B cell (primary cell): ENCODE data around the gene SDF2L1. TPM values are rescaled to one million over a fixed set of nuclear protein-coding genes. Genes with fewer than 3 reads are reported as not detected.
A peak's percentile ranks its signal among the peaks of the same experiment; 100 is the strongest.

Experiments used
- ATAC-seq: fragments of 200-7000 bp; cut with Tn5 transposase; one replicate; pipeline ENCODE4 v1.10.0; 2021; ENCODE audit warnings: low read depth, mild to moderate bottlenecking, moderate number of reproducible peaks, moderate library complexity
- CTCF ChIA-PET: fragments of 350-600 bp; sonication (Branson Sonifier 250); formaldehyde crosslinking; loops from one replicate; lab custom pipeline; 2021; ENCODE audit warnings: antibody characterized with exemption, inconsistent platforms; lab: Charles Lee
- POLR2A ChIA-PET: fragments of 350-600 bp; sonication (Branson Sonifier 250); formaldehyde crosslinking; loops from one replicate; lab custom pipeline; 2021; ENCODE audit warnings: antibody characterized with exemption; lab: Charles Lee
- DNase-seq: peaks from one replicate; pipeline ENCODE4 v3.0.0; 2013
- H2AFZ ChIP-seq: 2 replicates; pipeline ENCODE4 v1.6.1; 2012; ENCODE audit warnings: mild to moderate bottlenecking, low read depth, low read length; ENCODE audit not compliant: insufficient read depth, poor library complexity, severe bottlenecking
- H3K27ac ChIP-seq, 2 donors: 1 replicate in 1 of 2; 2 replicates in 1 of 2; pipeline ENCODE4 v1.5.1; 2012 to 2013; ENCODE audit warnings: low read length in 2 of 2, mild to moderate bottlenecking in 2 of 2, moderate library complexity in 1 of 2
- H3K27me3 ChIP-seq, 4 experiments: fragments of 200-600 bp in 1 of 4; sonication (generic) in 1 of 4; replicated peaks in 1 of 4; 1 replicate in 2 of 4; 2 replicates in 2 of 4; pipeline versions ENCODE4 v1.6.1 to v1.7.0; 2013 to 2016; ENCODE audit warnings: low read length in 3 of 4, mild to moderate bottlenecking in 2 of 4, mixed read lengths in 1 of 4, moderate library complexity in 1 of 4; ENCODE audit not compliant: insufficient read depth in 4 of 4, control insufficient read depth in 3 of 4; ENCODE audit errors: control extremely low read depth in 1 of 4
- H3K36me3 ChIP-seq, 2 experiments: replicated peaks in 1 of 2; 1 replicate in 1 of 2; 2 replicates in 1 of 2; pipeline versions ENCODE4 v1.6.1 to v1.7.1; 2013; ENCODE audit warnings: low read length in 1 of 2; ENCODE audit not compliant: insufficient read depth in 2 of 2, control insufficient read depth in 1 of 2; ENCODE audit errors: control extremely low read depth in 1 of 2, extremely low read depth in 1 of 2
- H3K4me1 ChIP-seq, 2 donors: fragments of 200-600 bp in 1 of 2; sonication (generic) in 1 of 2; 1 replicate in 1 of 2; 2 replicates in 1 of 2; pipeline versions ENCODE4 v1.5.1 to v1.6.1; 2013 to 2017; ENCODE audit warnings: low read length in 2 of 2; ENCODE audit not compliant: control insufficient read depth in 2 of 2, insufficient read depth in 2 of 2
- H3K4me2 ChIP-seq: replicated peaks from 2 replicates; pipeline ENCODE3; 2012; ENCODE audit warnings: mild to moderate bottlenecking, low read depth, low read length; ENCODE audit not compliant: poor library complexity, severe bottlenecking
- H3K4me3 ChIP-seq, 5 experiments: fragments of 200-600 bp in 1 of 5; sonication (generic) in 1 of 5; 1 replicate in 3 of 5; 2 replicates in 2 of 5; pipeline versions ENCODE4 v1.5.1 to v1.7.0; 2011 to 2016; ENCODE audit warnings: low read length in 4 of 5, mild to moderate bottlenecking in 4 of 5, low read depth in 2 of 5, control low read depth in 1 of 5, moderate library complexity in 1 of 5; ENCODE audit not compliant: insufficient read depth in 1 of 5; ENCODE audit errors: control extremely low read depth in 1 of 5, extremely low read depth in 1 of 5
- H3K79me2 ChIP-seq: fragments of 200-600 bp; sonication (generic); one replicate; pipeline ENCODE4 v1.6.0; 2016; ENCODE audit warnings: low read length; ENCODE audit not compliant: control insufficient read depth, insufficient read depth
- H3K9ac ChIP-seq: fragments of 200-600 bp; sonication (generic); 2 replicates; pipeline ENCODE4 v1.6.1; 2017; ENCODE audit warnings: mild to moderate bottlenecking, low read length, moderate library complexity
- H3K9me3 ChIP-seq, 3 donors: one replicate each; pipeline versions ENCODE4 v1.6.1 to v1.7.1; 2013; ENCODE audit warnings: low read length in 2 of 3; ENCODE audit not compliant: control insufficient read depth in 2 of 3, insufficient read depth in 1 of 3; ENCODE audit errors: control extremely low read depth in 1 of 3
- H4K20me1 ChIP-seq: 2 replicates; pipeline ENCODE4 v1.6.0; 2012; ENCODE audit warnings: mild to moderate bottlenecking, low read length; ENCODE audit not compliant: insufficient read depth, control insufficient read depth, poor library complexity, severe bottlenecking
- H3K27ac Mint-ChIP-seq: one replicate; pipeline ENCODE4 v1.8.0; 2021; ENCODE audit warnings: mixed read lengths
- H3K27me3 Mint-ChIP-seq: one replicate; pipeline ENCODE4 v1.8.0; 2021; ENCODE audit warnings: mixed read lengths
- H3K4me1 Mint-ChIP-seq: one replicate; pipeline ENCODE4 v1.8.0; 2021; ENCODE audit warnings: mixed read lengths
- H3K4me3 Mint-ChIP-seq: one replicate; pipeline ENCODE4 v1.8.0; 2021; ENCODE audit warnings: mixed read lengths
- H3K9me3 Mint-ChIP-seq: one replicate; pipeline ENCODE4 v1.8.0; 2022; ENCODE audit warnings: mixed read lengths; ENCODE audit not compliant: insufficient read depth
- CTCF ChIP-seq: fragments of 200-600 bp; IDR thresholded peaks from one replicate; pipeline ENCODE4 v1.8.0; 2022; ENCODE audit warnings: antibody characterized with exemption, mild to moderate bottlenecking
- EZH2 ChIP-seq: IDR thresholded peaks from 2 replicates; pipeline ENCODE4 v1.6.1; 2012; ENCODE audit warnings: borderline replicate concordance, low read depth, mild to moderate bottlenecking, moderate library complexity, low read length; ENCODE audit not compliant: insufficient read depth, poor library complexity, severe bottlenecking
- WGBS: methylation state at CpG from one replicate; pipeline ENCODE4 v1.1.5; 2013; ENCODE audit warnings: missing lambda C conversion rate; ENCODE audit not compliant: insufficient coverage; 5-methylcytosine and 5-hydroxymethylcytosine counted together
- intact Hi-C: fragments of 100-400 bp; cut with micrococcal nuclease; formaldehyde crosslinking; loops from one replicate; pipeline ENCODE4 v1.10.0; 2022
- polyA plus RNA-seq: library from polyadenylated mRNA; depleted of rRNA; stranded (reverse); fragments of >200 nt; gene quantifications from 2 replicates; pipeline ENCODE4 v1.2.3, GENCODE V29; 2012
- total RNA-seq, 2 donors: library from RNA; stranded (reverse); fragments of 120-200 nt in 1 of 2; gene quantifications; 1 replicate in 1 of 2; 2 replicates in 1 of 2; pipeline versions ENCODE4 v1.2.3 to v1.2.4, GENCODE V29; 2013 to 2022

The SDF2L1 gene
- total and polyA plus RNA-seq, 2 donors (not counting 1 experiment from before 2014, with no cell fraction given): 15.2 to 23.5 TPM

GRCh38 chr22:21659864-21660525, 17.9 kb downstream of the SDF2L1 start:
- Mint-ChIP-seq H3K9me3 (no peaks in the 10 kb centered on the region), H3K27ac (peak overlapping the region; percentile 43), H3K4me3 (peak overlapping the region; percentile 26), H3K4me1 (peaks cover 12% of the 10 kb centered on the region), H3K27me3 (no peaks in the 10 kb centered on the region)
- no peaks in the 10 kb centered on the region for H3K79me2 ChIP-seq
- H3K27ac ChIP-seq: no peak overlapping the region
- WGBS: 83% methylated on average over 6 of the region's 7 CpGs
- peaks cover 6 to 15% of the 10 kb centered on the region in 2 donors for H3K4me1 ChIP-seq
- H3K4me2 ChIP-seq: no peak overlapping the region
- no peak for DNase-seq
- H4K20me1 ChIP-seq: no peaks in the 10 kb centered on the region
- no peak overlapping the region for H2AFZ ChIP-seq
- no peaks in the 10 kb centered on the region for H3K27me3 ChIP-seq
- H3K9ac ChIP-seq: no peak overlapping the region
- intact Hi-C loops: loop anchor here (5.0 kb wide), 1 partner anchor 658 kb away; the partner anchor contains the start of gene THAP7
- no peak overlapping the region for H3K4me3 ChIP-seq
- ChIA-PET CTCF (interaction anchor here (1.2 to 3.1 kb wide), 4 partner anchors 13 to 293 kb away, joined by 3 to 15 read pairs (median 5); partner anchors contain the start of genes PPM1F and SDF2L1), POLR2A (no interaction called here)
- ATAC-seq: no peak
- peaks cover 0 to 3% (median 0%) of the 10 kb centered on the region in 3 donors for H3K9me3 ChIP-seq
- H3K36me3 ChIP-seq: no peaks in the 10 kb centered on the region
- TF ChIP-seq CTCF (no peak), EZH2 (no peak)

- ChIA-PET CTCF (interaction anchor here (3.1 kb wide), 1 partner anchor 14 kb away, joined by 15 read pairs; no protein-coding TSS in a partner anchor), POLR2A (no interaction called here)
- Histone ChIP-seq H3K27me3 (no peaks in the 10 kb centered on the region), H2AFZ (no peak overlapping the region), H3K9me3 (peaks cover 0 to 3% (median 0%) of the 10 kb centered on the region in 3 donors), H3K79me2 (peaks cover 9% of the 10 kb centered on the region), H3K4me2 (no peak overlapping the region), H3K36me3 (no peaks in the 10 kb centered on the region), H3K9ac (no peak overlapping the region), H3K27ac (no peak overlapping the region), H3K4me3 (no peak overlapping the region), H3K4me1 (peaks cover 6 to 22% of the 10 kb centered on the region in 2 donors), H4K20me1 (no peaks in the 10 kb centered on the region)
- no peaks in the 10 kb centered on the region for H3K27me3 Mint-ChIP-seq
- H3K4me3 Mint-ChIP-seq: no peak overlapping the region
- no peak for TF ChIP-seq CTCF
- TF ChIP-seq EZH2: no peak
- H3K9me3 Mint-ChIP-seq: no peaks in the 10 kb centered on the region
- intact Hi-C loops: no loop called here
- H3K27ac Mint-ChIP-seq: no peak overlapping the region
- H3K4me1 Mint-ChIP-seq: peaks cover 18% of the 10 kb centered on the region
- DNase-seq (no peak), ATAC-seq (no peak)
- WGBS: 76% methylated on average over 4 of the region's 7 CpGs
These were observed 18.8 kb downstream of the SDF2L1 start for GRCh38 chr22:21660904-21661303.
